CD8-positive, alpha-beta memory T cell (primary cell): ENCODE results near the gene CRLF1. TPM values are rescaled to one million over a fixed set of nuclear protein-coding genes. Genes with fewer than 3 reads are reported as not detected.

ENCODE experiments used
- CTCF ChIA-PET: fragments of 350-600 bp; sonication (Branson Sonifier 250); formaldehyde crosslinking; loops from one replicate; lab custom pipeline; 2021; ENCODE audit warnings: antibody characterized with exemption; lab: Charles Lee
- POLR2A ChIA-PET: fragments of 350-600 bp; sonication (Branson Sonifier 250); formaldehyde crosslinking; loops from one replicate; lab custom pipeline; 2021; ENCODE audit warnings: antibody characterized with exemption; lab: Charles Lee
- DNase-seq, 5 donors: peaks; one replicate each; pipeline versions ENCODE4 v3.0.0 to v3.0.0-alpha.2; 2020 to 2022; ENCODE audit warnings: mixed read lengths in 1 of 5
- H3K27ac ChIP-seq: one replicate; pipeline ENCODE4 v1.7.0; 2013; ENCODE audit warnings: low read depth, mild to moderate bottlenecking, low read length, moderate library complexity
- H3K27me3 ChIP-seq: 2 replicates; pipeline ENCODE4 v1.7.0; 2013; ENCODE audit warnings: low read length, mild to moderate bottlenecking; ENCODE audit not compliant: insufficient read depth, poor library complexity, severe bottlenecking
- H3K36me3 ChIP-seq: 2 replicates; pipeline ENCODE4 v1.7.0; 2013; ENCODE audit warnings: mild to moderate bottlenecking, low read length, moderate library complexity; ENCODE audit not compliant: insufficient read depth
- H3K4me1 ChIP-seq: 2 replicates; pipeline ENCODE4 v1.7.0; 2013; ENCODE audit warnings: mild to moderate bottlenecking, low read length, moderate library complexity; ENCODE audit not compliant: insufficient read depth
- H3K4me3 ChIP-seq: 2 replicates; pipeline ENCODE4 v1.7.0; 2013; ENCODE audit warnings: mild to moderate bottlenecking, low read length
- H3K9me3 ChIP-seq: 2 replicates; pipeline ENCODE4 v1.7.0; 2013; ENCODE audit warnings: mild to moderate bottlenecking, low read length
- H3K27ac Mint-ChIP-seq, 8 donors: one replicate each; pipeline ENCODE4 v1.8.0; 2020 to 2021; ENCODE audit warnings: mixed read lengths in 8 of 8, mild to moderate bottlenecking in 6 of 8, inconsistent platforms in 3 of 8, moderate library complexity in 3 of 8
- H3K27me3 Mint-ChIP-seq, 2 donors: one replicate each; pipeline ENCODE4 v1.8.0; 2020 to 2021; ENCODE audit warnings: mixed read lengths in 2 of 2, mild to moderate bottlenecking in 1 of 2, moderate library complexity in 1 of 2
- H3K36me3 Mint-ChIP-seq, 3 donors: one replicate each; pipeline ENCODE4 v1.8.0; 2020 to 2021; ENCODE audit warnings: mixed read lengths in 3 of 3, inconsistent platforms in 1 of 3, mild to moderate bottlenecking in 1 of 3
- H3K4me1 Mint-ChIP-seq, 3 donors: one replicate each; pipeline ENCODE4 v1.8.0; 2020 to 2021; ENCODE audit warnings: mixed read lengths in 3 of 3, inconsistent platforms in 1 of 3, mild to moderate bottlenecking in 1 of 3
- H3K4me3 Mint-ChIP-seq, 7 donors: one replicate each; pipeline ENCODE4 v1.8.0; 2020 to 2021; ENCODE audit warnings: mixed read lengths in 7 of 7, mild to moderate bottlenecking in 6 of 7, moderate library complexity in 4 of 7, inconsistent platforms in 2 of 7
- H3K9me3 Mint-ChIP-seq, 5 donors: one replicate each; pipeline ENCODE4 v1.8.0; 2020 to 2022; ENCODE audit warnings: mixed read lengths in 5 of 5, mild to moderate bottlenecking in 3 of 5, moderate library complexity in 2 of 5, inconsistent platforms in 1 of 5
- polyA plus RNA-seq: library from polyadenylated mRNA; unstranded; fragments of 300-500 nt; fragmentation: Illumina TruSeq; gene quantifications from one replicate; pipeline ENCODE4 v1.2.3, GENCODE V29; 2021
- total RNA-seq, 2 experiments: library from RNA; stranded (reverse); gene quantifications; one replicate each; pipeline ENCODE4 v1.2.3, GENCODE V29; 2021

Gene CRLF1
- total and polyA plus RNA-seq, 3 experiments from 2014 or later = not detected

DNA sequence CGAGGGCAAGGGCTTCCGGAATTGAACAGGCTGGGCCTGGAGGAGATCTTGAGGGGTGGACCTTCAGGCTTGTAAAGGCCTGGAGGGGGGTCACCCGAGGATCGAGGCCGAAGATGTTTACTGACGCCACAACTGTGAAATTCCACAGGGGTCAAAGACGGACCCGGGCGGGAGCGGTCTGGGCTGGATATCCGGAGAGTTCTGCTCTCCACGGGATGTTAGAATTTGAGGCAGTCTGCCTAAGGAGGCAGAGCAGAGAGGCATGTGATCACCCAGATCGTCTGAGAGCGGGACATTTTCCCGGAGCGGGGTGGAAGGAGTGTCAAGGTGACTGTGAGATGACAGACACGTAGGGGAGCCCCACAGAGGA is 43.4 kb upstream of the CRLF1 start:
- Mint-ChIP-seq H3K9me3 (peaks cover 0 to 2% (median 0%) of the 10 kb centered on the region in 5 donors), H3K4me3 (no peak overlapping the region), H3K27ac (peak overlapping the region in 1 of 8 donors; percentile 15), H3K4me1 (peaks cover 3 to 13% (median 7%) of the 10 kb centered on the region in 3 donors), H3K36me3 (peaks cover 0 to 31% (median 2%) of the 10 kb centered on the region in 3 donors), H3K27me3 (no peaks in the 10 kb centered on the region)
- DNase-seq = no peak
- ChIA-PET POLR2A (no interaction called here), CTCF (no interaction called here)
- no peaks in the 10 kb centered on the region for H3K27me3 ChIP-seq
- H3K36me3 ChIP-seq = no peaks in the 10 kb centered on the region
- no peaks in the 10 kb centered on the region for H3K9me3 ChIP-seq
- H3K4me1 ChIP-seq = no peaks in the 10 kb centered on the region
- H3K27ac ChIP-seq = no peak overlapping the region
- H3K4me3 ChIP-seq = no peak overlapping the region

DNA sequence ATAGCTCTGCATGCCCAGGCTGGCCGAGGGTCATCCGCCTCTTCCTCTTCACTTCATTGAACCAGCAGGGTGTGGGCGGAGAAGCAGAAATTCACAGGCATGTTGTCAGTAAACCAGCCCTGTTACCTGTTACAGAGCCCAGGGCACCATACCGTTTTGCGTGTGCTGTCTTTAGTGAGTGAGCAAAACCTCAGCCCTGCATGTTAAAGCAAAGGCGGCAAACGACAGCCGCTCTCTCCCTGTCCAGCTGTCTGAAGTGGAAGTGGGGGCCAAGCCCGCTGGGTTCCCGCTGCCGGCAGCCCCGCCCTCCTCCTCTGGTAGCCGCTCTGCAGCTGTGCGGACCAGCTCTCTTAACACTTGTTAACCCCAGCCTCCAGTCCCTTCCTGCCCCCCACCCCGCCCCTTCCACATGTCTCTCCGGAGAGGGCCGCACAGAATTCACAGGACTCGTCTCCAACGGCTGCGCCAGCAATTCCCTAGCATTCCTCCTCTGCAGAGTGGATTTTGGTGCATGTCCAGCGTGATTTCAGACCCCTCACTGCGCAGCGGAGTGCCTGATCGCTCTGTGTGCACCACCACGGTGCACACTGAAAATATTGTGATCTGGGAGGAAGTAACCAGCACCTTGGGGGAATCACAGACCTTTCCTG is 42.9 kb upstream of the CRLF1 start:
- H3K4me3 ChIP-seq = no peak overlapping the region
- ChIA-PET POLR2A (no interaction called here), CTCF (no interaction called here)
- Mint-ChIP-seq H3K27me3 (no peaks in the 10 kb centered on the region), H3K4me1 (peaks cover 3 to 9% (median 7%) of the 10 kb centered on the region in 3 donors), H3K36me3 (peaks cover 0 to 31% (median 2%) of the 10 kb centered on the region in 3 donors), H3K9me3 (no peaks in the 10 kb centered on the region), H3K27ac (peak overlapping the region in 2 of 8 donors; percentile 15 to 92), H3K4me3 (peak overlapping the region in 1 of 7 donors; percentile 34)
- H3K36me3 ChIP-seq = no peaks in the 10 kb centered on the region
- H3K9me3 ChIP-seq = no peaks in the 10 kb centered on the region
- H3K27ac ChIP-seq = no peak overlapping the region
- no peak for DNase-seq
- no peaks in the 10 kb centered on the region for H3K27me3 ChIP-seq
- no peaks in the 10 kb centered on the region for H3K4me1 ChIP-seq

GRCh38 chr19:18648973-18649315 is 42.3 kb upstream of the CRLF1 start:
- Histone ChIP-seq H3K4me3 (no peak overlapping the region), H3K4me1 (no peaks in the 10 kb centered on the region), H3K9me3 (no peaks in the 10 kb centered on the region), H3K36me3 (no peaks in the 10 kb centered on the region), H3K27ac (no peak overlapping the region), H3K27me3 (no peaks in the 10 kb centered on the region)
- ChIA-PET POLR2A (no interaction called here), CTCF (no interaction called here)
- Mint-ChIP-seq H3K27ac (peak overlapping the region in 4 of 8 donors; percentile 42 to 92 (median 69)), H3K27me3 (no peaks in the 10 kb centered on the region), H3K4me1 (peaks cover 4 to 14% (median 9%) of the 10 kb centered on the region in 3 donors), H3K9me3 (no peaks in the 10 kb centered on the region), H3K4me3 (no peak overlapping the region), H3K36me3 (peaks cover 0 to 31% (median 3%) of the 10 kb centered on the region in 3 donors)
- no peak for DNase-seq

DNA sequence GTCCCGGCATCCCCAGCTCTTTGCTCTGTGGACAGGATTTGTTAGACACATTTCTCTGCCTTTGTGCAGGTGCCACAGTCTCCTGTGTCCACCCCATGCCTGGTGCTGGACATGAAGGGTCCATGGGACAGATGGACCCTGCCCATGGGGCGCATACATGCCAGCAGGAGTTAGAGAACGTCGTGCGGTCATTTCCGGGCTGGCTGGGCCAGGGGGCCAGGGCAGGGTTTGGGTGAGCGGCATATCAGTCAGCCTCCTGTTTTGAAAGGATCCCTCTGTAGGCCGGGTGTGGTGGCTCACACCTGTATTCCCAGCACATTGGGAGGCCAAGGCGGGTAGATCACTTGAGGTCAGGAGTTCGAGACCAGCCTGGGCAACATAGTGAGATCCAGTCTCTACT is 41.2 kb upstream of the CRLF1 start:
- peak overlapping the region in 1 of 8 donors; percentile 33 for H3K27ac Mint-ChIP-seq
- H3K4me3 Mint-ChIP-seq = no peak overlapping the region
- CTCF ChIA-PET = interaction anchor here (0.6 kb wide), 1 partner anchor 269 kb away, joined by 3 read pairs; no protein-coding TSS in a partner anchor
- H3K9me3 Mint-ChIP-seq = no peaks in the 10 kb centered on the region
- Histone ChIP-seq H3K27me3 (no peaks in the 10 kb centered on the region), H3K4me3 (no peak overlapping the region), H3K36me3 (no peaks in the 10 kb centered on the region), H3K4me1 (no peaks in the 10 kb centered on the region), H3K27ac (no peak overlapping the region), H3K9me3 (no peaks in the 10 kb centered on the region)
- H3K36me3 Mint-ChIP-seq = peaks cover 0 to 31% (median 6%) of the 10 kb centered on the region in 3 donors
- DNase-seq = no peak
- POLR2A ChIA-PET = no interaction called here
- H3K27me3 Mint-ChIP-seq = no peaks in the 10 kb centered on the region
- H3K4me1 Mint-ChIP-seq = peaks cover 5 to 17% (median 12%) of the 10 kb centered on the region in 3 donors

GRCh38 chr19:18647371-18647767 is 40.8 kb upstream of the CRLF1 start:
- ChIA-PET CTCF (interaction anchor here (0.6 kb wide), 1 partner anchor 268 kb away, joined by 3 read pairs; no protein-coding TSS in a partner anchor), POLR2A (no interaction called here)
- Histone ChIP-seq H3K4me3 (no peak overlapping the region), H3K9me3 (no peaks in the 10 kb centered on the region), H3K27ac (no peak overlapping the region), H3K4me1 (no peaks in the 10 kb centered on the region), H3K27me3 (no peaks in the 10 kb centered on the region), H3K36me3 (no peaks in the 10 kb centered on the region)
- no peak for DNase-seq
- Mint-ChIP-seq H3K4me1 (peaks cover 5 to 17% (median 12%) of the 10 kb centered on the region in 3 donors), H3K36me3 (peaks cover 0 to 31% (median 6%) of the 10 kb centered on the region in 3 donors), H3K9me3 (no peaks in the 10 kb centered on the region), H3K4me3 (no peak overlapping the region), H3K27me3 (no peaks in the 10 kb centered on the region), H3K27ac (no peak overlapping the region)

DNA sequence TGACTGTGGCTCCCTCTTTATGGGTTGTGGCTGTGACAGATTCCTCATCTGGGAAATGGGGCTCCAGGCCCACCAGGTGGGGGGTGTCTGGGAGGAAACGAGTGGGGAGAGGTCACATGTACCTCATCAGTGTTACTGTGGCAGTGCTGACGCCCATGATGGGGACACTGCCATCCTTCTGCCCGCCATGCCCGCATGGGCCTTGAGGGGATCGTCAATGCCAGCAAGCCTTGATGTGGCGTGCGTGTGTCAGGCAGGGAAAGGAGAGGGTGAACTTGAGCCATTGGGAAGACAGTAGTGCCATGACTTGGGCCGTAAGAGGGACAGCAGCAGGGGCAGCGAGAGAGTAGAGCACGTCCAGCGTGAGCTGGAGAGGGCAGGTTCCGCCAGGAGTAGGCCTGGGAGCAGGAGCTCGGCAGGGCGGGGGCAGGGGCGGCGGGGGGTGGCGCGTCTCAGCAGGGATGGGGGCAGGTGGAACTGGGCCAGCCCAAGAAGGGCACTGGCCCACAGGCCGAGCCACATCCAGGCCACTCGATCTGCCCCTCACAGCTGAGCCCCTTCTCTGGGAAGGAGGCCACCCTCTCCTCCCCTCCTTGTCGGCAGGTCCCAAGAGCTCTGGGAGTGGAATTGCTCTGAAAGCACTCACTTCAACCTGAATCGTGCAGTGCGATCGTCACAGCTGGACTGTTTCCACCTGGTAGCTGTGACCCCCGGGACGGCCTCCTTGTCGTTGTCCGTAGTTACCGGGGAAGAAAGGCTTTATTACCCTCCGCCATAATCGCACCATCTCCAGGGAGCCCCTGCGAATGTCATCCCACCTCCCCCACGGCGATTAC is 40.2 kb upstream of the CRLF1 start:
- no peaks in the 10 kb centered on the region for H3K4me1 ChIP-seq
- Mint-ChIP-seq H3K27ac (peak overlapping the region in 1 of 8 donors; percentile 84), H3K9me3 (no peaks in the 10 kb centered on the region), H3K4me1 (peaks cover 4 to 20% (median 17%) of the 10 kb centered on the region in 3 donors), H3K27me3 (no peaks in the 10 kb centered on the region), H3K4me3 (no peak overlapping the region), H3K36me3 (peaks cover 0 to 30% (median 6%) of the 10 kb centered on the region in 3 donors)
- no peak overlapping the region for H3K27ac ChIP-seq
- no peaks in the 10 kb centered on the region for H3K36me3 ChIP-seq
- H3K9me3 ChIP-seq = no peaks in the 10 kb centered on the region
- ChIA-PET POLR2A (interaction anchor here (0.6 kb wide), 1 partner anchor 36 kb away, joined by 3 read pairs; no protein-coding TSS in a partner anchor), CTCF (interaction anchor here (0.6 kb wide), 1 partner anchor 268 kb away, joined by 3 read pairs; no protein-coding TSS in a partner anchor)
- H3K4me3 ChIP-seq = no peak overlapping the region
- no peak for DNase-seq
- H3K27me3 ChIP-seq = no peaks in the 10 kb centered on the region

DNA sequence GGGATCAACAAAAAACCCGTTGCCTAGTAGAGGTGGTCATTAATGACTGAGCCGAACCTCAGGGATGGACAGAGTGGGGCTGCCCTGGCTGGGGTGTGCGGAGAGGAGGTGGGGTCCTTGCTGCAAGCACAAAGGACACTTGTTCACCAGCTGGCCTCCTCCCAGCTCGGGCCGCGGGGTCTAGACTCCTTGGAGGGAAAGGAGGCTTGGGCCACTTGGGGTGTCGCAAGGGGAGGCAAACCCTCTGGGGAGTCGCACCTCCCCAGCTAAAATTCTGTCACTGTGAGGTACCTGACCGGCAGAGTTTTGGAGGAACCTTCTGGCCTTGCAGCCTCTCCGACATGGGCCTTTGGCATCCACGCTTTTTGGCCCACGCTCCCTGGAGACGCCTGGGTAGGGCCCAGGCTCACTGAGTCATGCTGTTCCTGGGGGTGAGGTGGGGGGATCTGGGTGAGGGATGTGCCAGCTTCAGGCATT is 38.5 kb upstream of the CRLF1 start:
- no peak for DNase-seq
- Mint-ChIP-seq H3K4me1 (peaks cover 4 to 19% (median 18%) of the 10 kb centered on the region in 3 donors), H3K27ac (no peak overlapping the region), H3K27me3 (no peaks in the 10 kb centered on the region), H3K4me3 (no peak overlapping the region), H3K36me3 (peaks cover 0 to 18% (median 6%) of the 10 kb centered on the region in 3 donors), H3K9me3 (no peaks in the 10 kb centered on the region)
- Histone ChIP-seq H3K9me3 (no peaks in the 10 kb centered on the region), H3K27ac (no peak overlapping the region), H3K36me3 (no peaks in the 10 kb centered on the region), H3K4me1 (no peaks in the 10 kb centered on the region), H3K27me3 (no peaks in the 10 kb centered on the region), H3K4me3 (no peak overlapping the region)
- POLR2A ChIA-PET = no interaction called here
- CTCF ChIA-PET = no interaction called here
